ENCODE measurements around the gene TRIM4. TPM values are rescaled to one million over a fixed set of nuclear protein-coding genes. Genes with fewer than 3 reads are reported as not detected.
"Not testable (repeated sequence)": the region's sequence is repeated elsewhere in the genome, so short reads cannot be mapped to it uniquely, and the experiment has no call there.

TRIM4 gene
- total RNA-seq, 4 donors from 2014 or later = 18.3 to 35.7 (median 22.7) TPM

DNA sequence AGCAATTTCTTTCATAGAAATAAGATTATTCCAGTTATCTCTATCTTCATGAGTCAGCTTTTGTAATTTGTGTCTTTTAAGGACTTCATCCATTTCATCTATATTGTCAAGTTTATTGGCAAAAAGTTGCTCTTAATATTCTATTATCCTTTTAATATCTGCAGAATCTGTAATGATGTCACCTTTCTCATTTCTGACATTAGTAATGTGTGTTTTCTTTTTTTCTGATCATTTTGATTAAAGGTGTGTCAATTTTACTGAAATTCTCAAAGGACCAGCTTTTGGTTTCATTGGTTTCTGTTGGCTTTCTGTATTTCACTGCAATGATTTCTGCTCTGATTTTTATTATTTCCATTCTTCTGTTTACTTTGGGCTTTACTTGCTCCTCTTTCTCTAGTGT lies 24.6 kb downstream of the TRIM4 start:
- intact Hi-C loops (cut with DNase I) = no loop called here
- H3K9me3 ChIP-seq = no peaks in the 10 kb centered on the region

DNA sequence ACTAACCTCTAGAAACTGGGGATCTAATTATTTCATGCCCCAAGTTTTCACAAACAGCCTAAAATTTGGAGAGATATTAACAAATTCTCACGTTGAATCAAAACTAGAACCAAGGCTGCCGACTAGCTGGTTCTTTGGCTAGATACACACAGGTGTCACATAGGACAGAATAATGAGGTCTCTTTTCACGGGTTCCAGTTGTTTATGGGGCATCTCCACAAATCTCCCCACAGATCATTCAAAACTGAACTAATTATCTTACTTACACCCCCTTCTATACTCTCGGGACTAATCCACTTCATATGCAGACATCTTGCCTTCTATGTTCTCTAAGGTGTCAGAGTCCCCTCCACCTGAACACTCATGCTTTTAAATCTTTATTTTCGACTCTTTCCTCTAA lies 26.1 kb downstream of the TRIM4 start:
- Histone ChIP-seq H3K36me3 (peaks cover 0 to 44% (median 0%) of the 10 kb centered on the region in 3 donors), H3K27ac (no peak overlapping the region), H3K9me3 (no peaks in the 10 kb centered on the region), H3K4me3 (no peak overlapping the region), H3K27me3 (no peaks in the 10 kb centered on the region), H3K4me1 (no peaks in the 10 kb centered on the region)
- no peak for DNase-seq
- intact Hi-C loops (cut with DNase I) = no loop called here
- TF ChIP-seq, protein P1, sequence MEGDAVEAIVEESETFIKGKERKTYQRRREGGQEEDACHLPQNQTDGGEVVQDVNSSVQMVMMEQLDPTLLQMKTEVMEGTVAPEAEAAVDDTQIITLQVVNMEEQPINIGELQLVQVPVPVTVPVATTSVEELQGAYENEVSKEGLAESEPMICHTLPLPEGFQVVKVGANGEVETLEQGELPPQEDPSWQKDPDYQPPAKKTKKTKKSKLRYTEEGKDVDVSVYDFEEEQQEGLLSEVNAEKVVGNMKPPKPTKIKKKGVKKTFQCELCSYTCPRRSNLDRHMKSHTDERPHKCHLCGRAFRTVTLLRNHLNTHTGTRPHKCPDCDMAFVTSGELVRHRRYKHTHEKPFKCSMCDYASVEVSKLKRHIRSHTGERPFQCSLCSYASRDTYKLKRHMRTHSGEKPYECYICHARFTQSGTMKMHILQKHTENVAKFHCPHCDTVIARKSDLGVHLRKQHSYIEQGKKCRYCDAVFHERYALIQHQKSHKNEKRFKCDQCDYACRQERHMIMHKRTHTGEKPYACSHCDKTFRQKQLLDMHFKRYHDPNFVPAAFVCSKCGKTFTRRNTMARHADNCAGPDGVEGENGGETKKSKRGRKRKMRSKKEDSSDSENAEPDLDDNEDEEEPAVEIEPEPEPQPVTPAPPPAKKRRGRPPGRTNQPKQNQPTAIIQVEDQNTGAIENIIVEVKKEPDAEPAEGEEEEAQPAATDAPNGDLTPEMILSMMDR (IDR thresholded peaks at IDR 0.05) = no peak
- no peak for TF ChIP-seq POLR2A (IDR thresholded peaks at IDR 0.05)
- WGBS, 2 donors = 71 to 73% methylated on average over 5 of the region's 5 CpGs

More for the DNA sequence above, 24.6 kb downstream of the TRIM4 start:
- TF ChIP-seq, protein P1 (IDR thresholded peaks at IDR 0.05) = no peak
- no peak for TF ChIP-seq POLR2A (IDR thresholded peaks at IDR 0.05)
- Histone ChIP-seq H3K27me3 (no peaks in the 10 kb centered on the region), H3K36me3 (peaks cover 0 to 54% (median 0%) of the 10 kb centered on the region in 3 donors), H3K4me3 (no peak overlapping the region), H3K4me1 (no peaks in the 10 kb centered on the region), H3K27ac (no peak overlapping the region)
- DNase-seq = no peak

DNA sequence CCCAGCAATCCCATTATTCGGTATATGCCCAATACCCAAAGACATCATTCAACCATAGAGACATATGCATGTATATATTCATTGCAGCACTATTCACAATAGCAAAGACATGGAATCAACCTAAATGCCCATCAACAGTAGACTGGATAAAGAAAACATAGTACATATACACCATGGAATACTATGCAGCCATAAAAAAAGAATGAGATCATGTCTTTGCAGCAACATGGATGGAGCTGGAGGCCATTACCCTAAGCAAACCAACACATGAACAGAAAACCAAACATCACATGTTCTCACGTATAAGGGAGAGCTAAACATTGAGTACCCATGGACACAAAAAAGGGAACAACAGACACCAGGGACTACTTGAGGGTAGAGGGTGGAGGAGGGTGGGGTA lies 29.0 kb downstream of the TRIM4 start:
- H3K27me3 ChIP-seq; H3K4me3 ChIP-seq; DNase-seq; H3K9me3 ChIP-seq; intact Hi-C loops (cut with DNase I); H3K27ac ChIP-seq; H3K4me1 ChIP-seq: not testable (repeated sequence)
- WGBS, 2 donors = 93% methylated on average over 2 of the region's 2 CpGs
- peaks cover 0 to 39% (median 0%) of the 10 kb centered on the region in 3 donors for H3K36me3 ChIP-seq

DNA sequence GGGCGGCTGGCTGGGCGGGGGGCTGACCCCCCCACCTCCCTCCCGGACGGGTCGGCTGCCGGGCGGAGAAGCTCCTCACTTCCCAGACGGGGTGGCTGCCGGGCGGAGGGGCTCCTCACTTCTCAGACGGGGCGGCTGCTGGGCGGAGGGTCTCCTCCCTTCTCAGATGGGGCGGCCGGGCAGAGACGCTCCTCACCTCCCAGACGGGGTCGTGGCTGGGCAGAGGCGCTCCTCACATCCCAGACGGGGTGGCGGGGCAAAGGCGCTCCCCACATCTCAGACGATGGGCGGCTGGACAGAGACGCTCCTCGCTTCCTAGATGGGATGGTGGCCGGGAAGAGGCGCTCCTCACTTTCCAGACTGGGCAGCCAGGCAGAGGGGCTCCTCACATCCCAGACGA lies 31.0 kb downstream of the TRIM4 start:
- H3K27ac ChIP-seq; DNase-seq; H3K4me1 ChIP-seq; H3K4me3 ChIP-seq; intact Hi-C loops (cut with DNase I); H3K27me3 ChIP-seq; H3K9me3 ChIP-seq: not testable (repeated sequence)
- WGBS, 2 donors = no CpG with 5 or more reads among the region's 29 CpGs
- peaks cover 0 to 39% (median 0%) of the 10 kb centered on the region in 3 donors for H3K36me3 ChIP-seq

DNA sequence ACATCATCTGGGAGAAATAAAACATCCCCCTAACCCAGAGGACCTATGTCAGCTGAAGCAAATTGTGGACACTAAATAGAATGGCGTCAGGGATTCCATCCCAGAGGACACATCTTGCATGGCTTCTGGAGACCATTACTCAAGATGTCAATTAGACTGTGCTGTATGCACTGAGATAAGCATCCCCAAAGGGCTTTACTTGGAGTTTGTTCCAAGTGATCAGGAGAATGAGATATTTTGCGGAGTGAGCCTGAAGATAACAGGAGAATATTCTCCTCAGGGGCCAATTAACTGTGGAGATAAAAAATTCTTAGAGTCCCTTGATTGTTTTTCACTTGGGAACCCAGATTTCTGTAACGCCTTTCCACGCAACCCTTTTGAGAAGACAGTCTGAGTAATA lies 38.0 kb downstream of the TRIM4 start:
- TF ChIP-seq POLR2A (IDR thresholded peaks at IDR 0.05) = no peak
- TF ChIP-seq, protein P1 (IDR thresholded peaks at IDR 0.05) = no peak

DNA sequence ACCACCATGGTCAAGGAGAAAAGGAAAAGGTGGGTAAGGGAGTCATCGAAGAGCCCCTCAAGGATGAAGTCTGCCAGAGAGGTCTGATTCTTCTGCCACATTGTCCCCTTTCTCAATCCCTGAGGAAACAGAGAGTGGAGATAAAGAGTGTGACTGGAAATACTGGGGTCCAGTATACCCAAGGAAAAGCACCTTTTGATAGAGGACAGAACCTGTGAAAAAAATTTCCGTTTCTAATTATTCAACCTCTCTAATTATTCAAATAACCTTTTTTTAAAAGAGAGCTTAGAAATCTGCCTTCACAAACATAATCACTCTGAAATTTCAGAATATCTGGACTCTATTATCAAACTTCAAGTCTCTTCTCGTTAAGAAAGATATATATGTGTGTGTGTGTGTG lies 42.4 kb downstream of the TRIM4 start, which contains the start of gene OR2AE1:
OR2AE1 (minus strand) TSS at position 101 of the 400 bp plus-strand sequence; CDS start at position 101, 0 bp downstream.
- H3K36me3 ChIP-seq = no peaks in the 10 kb centered on the region
- no peaks in the 10 kb centered on the region for H3K27me3 ChIP-seq
- no peak within 1 kb of the TSS for H3K4me3 ChIP-seq
- H3K27ac ChIP-seq = no peak within 1 kb of the TSS
- no peaks in the 10 kb centered on the region for H3K4me1 ChIP-seq
- TF ChIP-seq POLR2A (IDR thresholded peaks at IDR 0.05) = no peak
- TF ChIP-seq, protein P1 (IDR thresholded peaks at IDR 0.05) = no peak
- no peak for DNase-seq
- intact Hi-C loops (cut with DNase I) = no loop called here
- 80 to 82% methylated on average over 3 of the region's 3 CpGs for WGBS, 2 donors
- H3K9me3 ChIP-seq = no peaks in the 10 kb centered on the region

More for the DNA sequence above, 38.0 kb downstream of the TRIM4 start:
- intact Hi-C loops (cut with DNase I) = no loop called here
- WGBS, 2 donors = 90 to 92% methylated on average over 4 of the region's 4 CpGs
- H3K9me3 ChIP-seq = no peaks in the 10 kb centered on the region
- DNase-seq = no peak
- H3K4me1 ChIP-seq = no peaks in the 10 kb centered on the region
- H3K27ac ChIP-seq = no peak overlapping the region
- no peak overlapping the region for H3K4me3 ChIP-seq
- no peaks in the 10 kb centered on the region for H3K36me3 ChIP-seq
- no peaks in the 10 kb centered on the region for H3K27me3 ChIP-seq

Data from esophagus squamous epithelium (tissue), 5 donors.